Measurements from ENCODE around the gene SLC35E2B. TPM values are rescaled to one million over a fixed set of nuclear protein-coding genes. Genes with fewer than 3 reads are reported as not detected.

Gene SLC35E2B
- total RNA-seq, 6 donors from 2014 or later: 33.0 to 116 (median 47.9) TPM

- DNase-seq (no peak), ATAC-seq (ENCODE audit: low FRiP score in 2 of 2) (no peak)
- H3K4me1 ChIP-seq: no peaks in the 10 kb centered on the region
- H3K4me3 ChIP-seq: no peak overlapping the region
- H3K27me3 ChIP-seq: no peaks in the 10 kb centered on the region
- no peaks in the 10 kb centered on the region for H3K9me3 ChIP-seq
- WGBS, 2 donors: 95 to 96% methylated on average over 24 to 25 of the region's 25 CpGs
- peaks cover 3 to 67% (median 42%) of the 10 kb centered on the region in 4 donors for H3K36me3 ChIP-seq
- TF ChIP-seq CTCF (IDR thresholded peaks at IDR 0.05) (no peak), EP300 (IDR thresholded peaks at IDR 0.05) (no peak), POLR2AphosphoS5 (IDR thresholded peaks at IDR 0.05) (no peak), POLR2A (IDR thresholded peaks at IDR 0.05) (no peak)
- no peak overlapping the region for H3K27ac ChIP-seq
Measured at GRCh38 chr1:1672181-1672965, 20.2 kb downstream of the SLC35E2B start.

- no peak for DNase-seq
- Histone ChIP-seq H3K4me1 (no peaks in the 10 kb centered on the region), H3K36me3 (peaks cover 3 to 74% (median 48%) of the 10 kb centered on the region in 4 donors), H3K9me3 (no peaks in the 10 kb centered on the region), H3K27me3 (no peaks in the 10 kb centered on the region), H3K4me3 (no peak overlapping the region), H3K27ac (no peak overlapping the region)
- 89 to 94% methylated on average over 22 to 27 of the region's 27 CpGs for WGBS, 2 donors
- ATAC-seq (ENCODE audit: low FRiP score in 2 of 2): no peak
- TF ChIP-seq POLR2AphosphoS5 (IDR thresholded peaks at IDR 0.05): no peak
- TF ChIP-seq EP300 (IDR thresholded peaks at IDR 0.05): no peak
- no peak for TF ChIP-seq CTCF (IDR thresholded peaks at IDR 0.05)
- no peak for TF ChIP-seq POLR2A (IDR thresholded peaks at IDR 0.05)
Measured at GRCh38 chr1:1671365-1672119, 21.1 kb downstream of the SLC35E2B start.

- DNase-seq (no peak), ATAC-seq (ENCODE audit: low FRiP score in 2 of 2) (no peak)
- Histone ChIP-seq H3K9me3 (no peaks in the 10 kb centered on the region), H3K4me1 (no peaks in the 10 kb centered on the region), H3K36me3 (peaks cover 10 to 79% (median 54%) of the 10 kb centered on the region in 4 donors), H3K27me3 (no peaks in the 10 kb centered on the region), H3K4me3 (no peak overlapping the region), H3K27ac (no peak overlapping the region)
- TF ChIP-seq CTCF (IDR thresholded peaks at IDR 0.05): no peak
- TF ChIP-seq POLR2AphosphoS5 (IDR thresholded peaks at IDR 0.05): no peak
- TF ChIP-seq EP300 (IDR thresholded peaks at IDR 0.05): no peak
- 94 to 96% methylated on average over 24 of the region's 24 CpGs for WGBS, 2 donors
Measured at GRCh38 chr1:1670866-1671265, 21.7 kb downstream of the SLC35E2B start.

- Histone ChIP-seq H3K36me3 (peaks cover 21 to 85% (median 65%) of the 10 kb centered on the region in 4 donors), H3K27me3 (no peaks in the 10 kb centered on the region), H3K9me3 (no peaks in the 10 kb centered on the region), H3K4me3 (no peak overlapping the region), H3K4me1 (no peaks in the 10 kb centered on the region), H3K27ac (no peak overlapping the region)
- DNase-seq: peak in 1 of 2 donors; percentile 80
- ATAC-seq (ENCODE audit: low FRiP score in 2 of 2): no peak
- 93 to 95% methylated on average over 40 to 43 of the region's 43 CpGs for WGBS, 2 donors
- TF ChIP-seq POLR2AphosphoS5 (IDR thresholded peaks at IDR 0.05): no peak
- TF ChIP-seq EP300 (IDR thresholded peaks at IDR 0.05): no peak
- TF ChIP-seq POLR2A (IDR thresholded peaks at IDR 0.05): no peak
- TF ChIP-seq CTCF (IDR thresholded peaks at IDR 0.05): no peak
Measured at GRCh38 chr1:1669468-1670440, 22.8 kb downstream of the SLC35E2B start.

Data from upper lobe of left lung (tissue), 6 donors.